Measurements from ENCODE around the gene VEZT.

The VEZT gene

DNA sequence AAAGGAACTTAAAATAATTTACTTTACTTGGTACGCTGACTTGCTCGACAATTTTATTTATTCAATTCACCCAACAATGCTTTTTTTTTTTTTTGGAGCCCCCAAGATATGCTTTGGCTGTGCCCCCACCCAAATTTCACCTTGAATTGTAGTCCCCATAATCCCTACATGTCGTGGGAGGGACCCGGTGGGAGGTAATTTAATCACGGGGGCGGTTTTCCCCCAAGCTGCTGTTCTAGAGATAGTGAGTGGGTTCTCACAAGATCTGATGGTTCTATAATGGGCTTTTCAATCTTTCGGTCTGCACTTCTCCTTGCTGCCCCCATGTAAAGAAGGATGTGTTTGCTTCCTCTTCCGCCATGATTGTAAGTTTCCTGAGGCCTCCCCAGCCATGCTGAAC, 10.7 kb upstream of the VEZT start:
- Histone ChIP-seq H3K9me3 (ENCODE audit: insufficient read depth, low read length, severe bottlenecking) (no peaks in the 10 kb centered on the region), H3K36me3 (ENCODE audit: insufficient read depth, low read length) (no peaks in the 10 kb centered on the region), H3K4me1 (ENCODE audit: insufficient read depth, low read length) (no peaks in the 10 kb centered on the region), H3K27ac (ENCODE audit: low read length) (no peak overlapping the region), H4K20me1 (ENCODE audit: insufficient read depth, low read length) (no peaks in the 10 kb centered on the region), H2AFZ (ENCODE audit: low read depth, low read length) (no peak overlapping the region), H3K4me2 (ENCODE audit: insufficient read depth, low read length) (no peak overlapping the region), H3K9ac (ENCODE audit: low read depth, low read length) (no peak overlapping the region), H3K4me3 (ENCODE audit: low read depth in 1 of 2, low read length in 2 of 2) (no peak overlapping the region), H3K79me2 (ENCODE audit: insufficient read depth, low read length) (no peaks in the 10 kb centered on the region), H3K27me3 (ENCODE audit: insufficient read depth, low read length, poor library complexity) (no peaks in the 10 kb centered on the region)
- ATAC-seq (ENCODE audit: insufficient read depth, low read depth) (no peak), DNase-seq (no peak)
- TF ChIP-seq, protein P1, sequence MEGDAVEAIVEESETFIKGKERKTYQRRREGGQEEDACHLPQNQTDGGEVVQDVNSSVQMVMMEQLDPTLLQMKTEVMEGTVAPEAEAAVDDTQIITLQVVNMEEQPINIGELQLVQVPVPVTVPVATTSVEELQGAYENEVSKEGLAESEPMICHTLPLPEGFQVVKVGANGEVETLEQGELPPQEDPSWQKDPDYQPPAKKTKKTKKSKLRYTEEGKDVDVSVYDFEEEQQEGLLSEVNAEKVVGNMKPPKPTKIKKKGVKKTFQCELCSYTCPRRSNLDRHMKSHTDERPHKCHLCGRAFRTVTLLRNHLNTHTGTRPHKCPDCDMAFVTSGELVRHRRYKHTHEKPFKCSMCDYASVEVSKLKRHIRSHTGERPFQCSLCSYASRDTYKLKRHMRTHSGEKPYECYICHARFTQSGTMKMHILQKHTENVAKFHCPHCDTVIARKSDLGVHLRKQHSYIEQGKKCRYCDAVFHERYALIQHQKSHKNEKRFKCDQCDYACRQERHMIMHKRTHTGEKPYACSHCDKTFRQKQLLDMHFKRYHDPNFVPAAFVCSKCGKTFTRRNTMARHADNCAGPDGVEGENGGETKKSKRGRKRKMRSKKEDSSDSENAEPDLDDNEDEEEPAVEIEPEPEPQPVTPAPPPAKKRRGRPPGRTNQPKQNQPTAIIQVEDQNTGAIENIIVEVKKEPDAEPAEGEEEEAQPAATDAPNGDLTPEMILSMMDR (IDR thresholded peaks at IDR 0.05; ENCODE audit: borderline replicate concordance, extremely low read depth, low read length, poor library complexity, severe bottlenecking) = no peak
- TF ChIP-seq EZH2 (IDR thresholded peaks at IDR 0.05; ENCODE audit: borderline replicate concordance, low read depth, low read length, severe bottlenecking) = no peak

DNA sequence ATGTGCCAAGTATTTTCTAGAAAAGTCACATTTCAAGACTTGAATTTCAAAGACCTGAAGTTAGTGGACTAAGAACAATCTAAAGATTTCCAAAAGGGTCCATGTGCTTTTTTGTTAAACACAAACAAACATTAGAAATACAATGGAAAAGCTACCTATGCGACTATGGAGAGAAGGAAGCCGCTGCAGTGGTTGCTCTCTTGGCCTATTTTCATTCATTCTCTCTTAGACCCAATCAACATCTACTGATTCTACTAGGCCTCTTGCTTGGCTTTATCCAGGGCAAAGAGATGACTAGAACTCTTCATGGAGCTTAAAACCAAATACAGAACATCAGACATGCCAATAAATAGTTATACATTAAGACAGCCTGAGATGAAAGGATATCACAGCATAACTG, 10.2 kb upstream of the VEZT start:
- Histone ChIP-seq H3K9me3 (ENCODE audit: insufficient read depth, low read length, severe bottlenecking) (no peaks in the 10 kb centered on the region), H3K4me1 (ENCODE audit: insufficient read depth, low read length) (no peaks in the 10 kb centered on the region), H3K4me2 (ENCODE audit: insufficient read depth, low read length) (no peak overlapping the region), H3K4me3 (ENCODE audit: low read depth in 1 of 2, low read length in 2 of 2) (no peak overlapping the region), H3K36me3 (ENCODE audit: insufficient read depth, low read length) (no peaks in the 10 kb centered on the region), H4K20me1 (ENCODE audit: insufficient read depth, low read length) (no peaks in the 10 kb centered on the region), H3K27ac (ENCODE audit: low read length) (no peak overlapping the region), H3K79me2 (ENCODE audit: insufficient read depth, low read length) (no peaks in the 10 kb centered on the region), H3K9ac (ENCODE audit: low read depth, low read length) (no peak overlapping the region), H2AFZ (ENCODE audit: low read depth, low read length) (no peak overlapping the region), H3K27me3 (ENCODE audit: insufficient read depth, low read length, poor library complexity) (no peaks in the 10 kb centered on the region)
- no peak for ATAC-seq (ENCODE audit: insufficient read depth, low read depth)
- no peak for DNase-seq
- TF ChIP-seq, protein P1 (IDR thresholded peaks at IDR 0.05; ENCODE audit: borderline replicate concordance, extremely low read depth, low read length, poor library complexity, severe bottlenecking) = no peak
- TF ChIP-seq EZH2 (IDR thresholded peaks at IDR 0.05; ENCODE audit: borderline replicate concordance, low read depth, low read length, severe bottlenecking) = no peak

GRCh38 chr12:95208678-95209077, 8.9 kb upstream of the VEZT start:
- Histone ChIP-seq H3K36me3 (ENCODE audit: insufficient read depth, low read length) (no peaks in the 10 kb centered on the region), H3K27me3 (ENCODE audit: insufficient read depth, low read length, poor library complexity) (no peaks in the 10 kb centered on the region), H3K9me3 (ENCODE audit: insufficient read depth, low read length, severe bottlenecking) (no peaks in the 10 kb centered on the region), H4K20me1 (ENCODE audit: insufficient read depth, low read length) (no peaks in the 10 kb centered on the region), H2AFZ (ENCODE audit: low read depth, low read length) (no peak overlapping the region), H3K79me2 (ENCODE audit: insufficient read depth, low read length) (no peaks in the 10 kb centered on the region), H3K27ac (ENCODE audit: low read length) (no peak overlapping the region), H3K4me3 (ENCODE audit: low read depth in 1 of 2, low read length in 2 of 2) (no peak overlapping the region), H3K4me1 (ENCODE audit: insufficient read depth, low read length) (no peaks in the 10 kb centered on the region), H3K9ac (ENCODE audit: low read depth, low read length) (no peak overlapping the region), H3K4me2 (ENCODE audit: insufficient read depth, low read length) (no peak overlapping the region)
- no peak for DNase-seq
- TF ChIP-seq EZH2 (IDR thresholded peaks at IDR 0.05; ENCODE audit: borderline replicate concordance, low read depth, low read length, severe bottlenecking) = no peak
- ATAC-seq (ENCODE audit: insufficient read depth, low read depth) = no peak

- H3K4me2 ChIP-seq (ENCODE audit: insufficient read depth, low read length) = no peak overlapping the region
- no peaks in the 10 kb centered on the region for H4K20me1 ChIP-seq (ENCODE audit: insufficient read depth, low read length)
- no peak for TF ChIP-seq EZH2 (IDR thresholded peaks at IDR 0.05; ENCODE audit: borderline replicate concordance, low read depth, low read length, severe bottlenecking)
- TF ChIP-seq, protein P1 (IDR thresholded peaks at IDR 0.05; ENCODE audit: borderline replicate concordance, extremely low read depth, low read length, poor library complexity, severe bottlenecking) = no peak
- H3K4me3 ChIP-seq (ENCODE audit: low read depth in 1 of 2, low read length in 2 of 2) = no peak overlapping the region
- H3K36me3 ChIP-seq (ENCODE audit: insufficient read depth, low read length) = no peaks in the 10 kb centered on the region
- H3K9me3 ChIP-seq (ENCODE audit: insufficient read depth, low read length, severe bottlenecking) = no peaks in the 10 kb centered on the region
- H3K79me2 ChIP-seq (ENCODE audit: insufficient read depth, low read length) = no peaks in the 10 kb centered on the region
- no peaks in the 10 kb centered on the region for H3K27me3 ChIP-seq (ENCODE audit: insufficient read depth, low read length, poor library complexity)
- H3K4me1 ChIP-seq (ENCODE audit: insufficient read depth, low read length) = peaks cover 15% of the 10 kb centered on the region
- no peak for ATAC-seq (ENCODE audit: insufficient read depth, low read depth)
- H3K9ac ChIP-seq (ENCODE audit: low read depth, low read length) = no peak overlapping the region
- no peak for DNase-seq
- no peak overlapping the region for H2AFZ ChIP-seq (ENCODE audit: low read depth, low read length)
- no peak overlapping the region for H3K27ac ChIP-seq (ENCODE audit: low read length)
Measured at GRCh38 chr12:95212586-95212985, 5.0 kb upstream of the VEZT start.
